COR-L47 (cell line): ENCODE measurements around the gene LCNL1.

Experiments used
- DNase-seq: peaks from one replicate; lab custom pipeline; 2025; lab: John Stamatoyannopoulos, UW

Gene LCNL1

GRCh38 chr9:136982232-136983051 is at the start of gene LCNL1:
LCNL1 (plus strand) TSS chr9:136982993; CDS start chr9:136983587, 594 bp downstream.
- no peak for DNase-seq

GRCh38 chr9:136934277-136934676 is 48.5 kb upstream of the LCNL1 start:
- no peak for DNase-seq

- DNase-seq = no peak
Measured at GRCh38 chr9:136935651-136936050, 47.1 kb upstream of the LCNL1 start.

DNA sequence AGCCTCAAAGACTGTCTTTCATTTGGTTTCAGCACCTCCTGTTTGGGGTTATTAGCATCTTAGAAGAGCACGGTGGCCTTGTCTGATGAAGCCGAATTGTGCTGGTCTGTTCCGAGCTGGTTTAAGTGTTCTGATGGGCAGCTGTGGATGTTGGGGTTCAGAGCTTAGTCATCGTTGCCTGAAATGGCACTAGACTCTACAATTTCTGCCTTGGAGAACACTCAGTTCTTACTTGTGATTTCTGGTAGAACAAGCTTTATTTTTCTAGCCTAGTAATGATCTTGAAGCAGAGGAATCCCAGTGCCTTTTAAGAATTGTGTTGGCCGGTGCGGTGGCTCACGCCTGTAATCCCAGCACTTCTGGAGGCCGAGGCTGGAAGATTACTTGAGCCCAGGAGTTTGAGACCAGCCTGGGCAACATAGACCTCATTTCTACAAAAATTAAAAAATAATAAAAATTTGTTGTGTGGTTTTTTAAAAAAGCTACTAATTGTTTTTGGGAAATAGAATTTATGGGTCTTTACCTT is 46.1 kb upstream of the LCNL1 start:
- DNase-seq = no peak

DNA sequence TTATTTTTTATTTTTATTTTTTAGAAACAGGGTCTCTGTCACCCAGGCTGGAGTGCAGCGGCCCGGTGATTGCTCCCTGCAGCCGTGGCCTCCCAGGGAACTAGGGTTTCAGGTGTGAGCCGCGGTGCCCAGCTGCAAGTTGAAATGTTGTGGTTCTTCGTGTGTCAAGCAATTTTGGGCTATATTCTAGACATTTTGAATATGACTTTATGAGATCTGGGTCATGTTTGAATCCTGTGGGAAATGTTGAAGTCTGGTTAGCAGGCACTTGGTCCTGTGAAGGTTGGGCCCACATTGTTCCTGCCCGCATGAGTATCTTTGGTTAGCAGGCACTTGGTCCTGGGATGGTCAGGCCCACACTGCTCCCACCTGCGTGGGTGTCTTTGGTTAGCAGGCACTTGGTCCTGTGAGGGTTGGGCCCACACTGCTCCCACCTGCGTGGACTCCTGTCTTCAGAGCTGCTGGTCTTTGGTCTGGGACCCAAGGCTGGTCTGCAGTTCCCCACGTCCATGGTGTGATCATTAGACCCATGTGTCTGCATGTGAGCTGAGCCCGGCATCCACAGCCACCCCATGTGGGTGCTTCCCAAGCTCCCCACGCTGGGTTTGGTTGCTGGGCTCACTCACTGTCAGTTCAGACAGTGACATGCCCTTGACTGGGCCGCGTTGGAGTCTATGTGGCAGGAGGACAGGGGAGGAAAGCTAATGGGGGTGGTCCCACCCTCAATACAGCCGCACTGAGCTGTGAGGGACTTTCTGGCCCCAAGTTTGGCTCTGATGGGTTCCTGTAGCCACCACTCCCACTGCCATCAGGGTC is 45.4 kb upstream of the LCNL1 start:
- DNase-seq = no peak

- no peak for DNase-seq
Measured at GRCh38 chr9:136939431-136939995, 43.3 kb upstream of the LCNL1 start.

DNA sequence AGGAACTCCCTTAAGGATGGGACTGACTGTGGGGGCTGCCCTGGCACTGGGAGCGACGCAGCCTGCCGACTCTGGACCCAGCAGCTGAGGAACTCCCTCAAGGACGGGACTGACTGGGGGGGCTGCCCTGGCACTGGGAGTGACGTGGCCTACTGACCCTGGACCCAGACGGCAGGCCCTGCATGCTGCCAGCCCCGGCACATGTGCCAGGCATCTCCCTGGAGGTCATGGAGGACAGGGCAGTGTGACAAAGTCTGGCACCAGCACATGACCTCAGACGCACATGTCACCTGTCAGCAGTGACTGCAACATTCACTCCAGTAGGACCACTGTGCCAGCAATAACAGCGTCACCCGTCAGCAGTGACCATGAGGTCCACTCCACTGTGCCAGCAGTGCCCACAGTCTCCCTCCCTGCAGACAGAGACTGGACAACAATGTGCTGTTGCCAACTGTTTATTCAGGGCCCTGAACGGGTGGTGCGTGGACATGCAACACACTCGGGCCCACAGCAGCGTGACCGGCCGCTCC is 42.7 kb upstream of the LCNL1 start:
- DNase-seq = no peak

- no peak for DNase-seq
Measured at GRCh38 chr9:136940526-136941230, 42.1 kb upstream of the LCNL1 start.

GRCh38 chr9:136941231-136942111 is 41.3 kb upstream of the LCNL1 start:
- no peak for DNase-seq

GRCh38 chr9:136942112-136942880 is 40.5 kb upstream of the LCNL1 start:
- no peak for DNase-seq

- DNase-seq = no peak
Measured at GRCh38 chr9:136942881-136943230, 39.9 kb upstream of the LCNL1 start.

- DNase-seq = no peak
Measured at GRCh38 chr9:136943291-136944211, 39.2 kb upstream of the LCNL1 start.

DNA sequence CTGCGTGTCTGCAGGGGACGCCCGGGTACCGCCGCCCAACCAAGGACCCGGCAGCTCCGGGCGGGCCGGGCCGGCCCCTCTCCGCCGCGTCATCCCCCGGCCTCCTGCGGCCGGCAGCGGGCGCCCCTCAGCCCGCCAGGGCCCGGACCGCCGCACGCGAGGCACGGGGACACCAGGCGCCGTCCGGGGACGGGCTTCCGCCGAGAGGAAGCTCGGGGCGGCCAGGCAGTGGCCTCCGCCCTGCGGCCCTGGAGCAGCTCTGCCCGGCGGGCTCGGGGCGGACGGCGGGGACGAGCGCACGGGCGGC is 38.6 kb upstream of the LCNL1 start:
- no peak for DNase-seq

DNA sequence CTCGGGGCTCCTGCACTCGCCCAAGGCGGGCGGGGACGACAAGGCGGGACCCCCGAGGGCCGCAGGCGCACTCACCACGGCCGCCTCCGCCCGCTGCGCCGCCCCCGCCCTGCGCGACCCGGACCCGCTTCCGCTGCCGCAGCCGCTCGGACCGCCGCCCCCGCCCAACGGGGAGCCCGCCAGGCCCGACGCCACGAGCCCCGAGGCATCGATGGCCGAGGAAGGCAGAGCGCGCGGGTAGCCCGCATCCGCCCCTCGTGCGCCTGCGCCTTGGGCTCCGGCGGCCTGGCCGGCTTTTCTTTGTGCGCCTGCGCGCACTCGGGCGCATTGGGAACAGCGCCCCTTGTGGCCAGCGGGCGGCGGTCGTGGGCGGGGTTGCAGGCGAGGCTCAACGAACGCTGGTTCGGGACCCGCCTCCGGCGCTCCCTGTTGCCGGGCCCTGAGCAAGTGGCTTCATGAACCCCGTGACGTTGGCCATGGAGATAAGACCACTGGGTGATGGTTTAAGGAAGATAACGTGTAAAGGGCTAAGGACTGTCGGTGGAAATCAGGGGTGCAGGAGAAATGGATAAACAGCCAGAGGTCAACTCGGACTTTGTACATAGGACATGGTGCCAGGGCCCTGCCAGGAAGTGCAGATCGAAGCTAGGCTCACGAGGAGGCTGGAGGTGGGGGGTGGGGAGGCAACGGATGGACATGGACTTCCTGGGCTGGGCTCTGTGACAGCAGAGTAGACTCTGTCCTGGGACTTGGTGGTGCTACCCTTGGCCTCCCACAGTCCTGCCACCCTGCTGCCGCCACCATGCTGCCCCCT is 38.1 kb upstream of the LCNL1 start, which contains the start of the genes C8G and FBXW5:
Gene C8G (plus strand): TSS at position 725 of the 814 bp plus-strand sequence. CDS start 78 bp downstream, at position 803.
Gene FBXW5 (minus strand): TSS at position 220 of the 814 bp plus-strand sequence. CDS start 655 bp downstream, outside the sequence.
- peak; percentile 90 for DNase-seq

- DNase-seq = no peak
Measured at GRCh38 chr9:136945333-136946227, 37.2 kb upstream of the LCNL1 start.

- no peak for DNase-seq
Measured at GRCh38 chr9:136946228-136947027, 36.4 kb upstream of the LCNL1 start.
